Stomach (tissue), 9 donors: Measurements from ENCODE around the gene LEFTY2. TPM values are rescaled to one million over a fixed set of nuclear protein-coding genes. Genes with fewer than 3 reads are reported as not detected.
"Not testable (repeated sequence)": the region's sequence is repeated elsewhere in the genome, so short reads cannot be mapped to it uniquely, and the experiment has no call there.

ENCODE experiments used
- DNase-seq, 2 donors: peaks; one replicate each; pipeline versions ENCODE4 v3.0.0 to v3.0.0-alpha.2; 2013 to 2019
- H3K27ac ChIP-seq, 5 donors: fragments of 200-600 bp in 4 of 5; sonication (generic) in 4 of 5; one replicate each; pipeline ENCODE4 v1.5.1; 2013 to 2019; ENCODE audit warnings: mild to moderate bottlenecking in 1 of 5, moderate library complexity in 1 of 5
- H3K27me3 ChIP-seq, 3 donors: fragments of 200-600 bp; sonication (generic); one replicate each; pipeline ENCODE4 v1.5.1; 2017 to 2019; ENCODE audit warnings: mixed run types in 1 of 3
- H3K36me3 ChIP-seq, 4 donors: fragments of 200-600 bp; sonication (generic); 1 replicate in 3 of 4; 2 replicates in 1 of 4; pipeline ENCODE4 v1.5.1; 2016 to 2019
- H3K4me1 ChIP-seq, 4 donors: fragments of 200-600 bp; sonication (generic); one replicate each; pipeline ENCODE4 v1.5.1; 2016 to 2019
- H3K4me3 ChIP-seq, 4 donors: fragments of 200-600 bp; sonication (generic) in 3 of 4; one replicate each; pipeline ENCODE4 v1.5.1; 2016 to 2019; ENCODE audit warnings: mild to moderate bottlenecking in 1 of 4
- H3K9me3 ChIP-seq, 4 donors: fragments of 200-600 bp; sonication (generic); one replicate each; pipeline ENCODE4 v1.5.1; 2016 to 2019
- EP300 ChIP-seq: sonication (generic); formaldehyde crosslinking; IDR thresholded peaks from one replicate; pipeline ENCODE4 v1.6.1; 2017; ENCODE audit warnings: antibody characterized with exemption
- POLR2A ChIP-seq, 4 donors: fragments of 450-650 bp; IDR thresholded peaks; one replicate each; pipeline ENCODE4 v1.6.1; 2016; ENCODE audit warnings: antibody characterized with exemption in 4 of 4, control low read depth in 2 of 4, mild to moderate bottlenecking in 1 of 4, moderate library complexity in 1 of 4
- POLR2AphosphoS5 ChIP-seq, 3 donors: sonication (generic); formaldehyde crosslinking; IDR thresholded peaks; one replicate each; pipeline ENCODE4 v1.6.1; 2016; ENCODE audit warnings: antibody characterized with exemption in 3 of 3
- WGBS, 5 donors: extraction: QIAGEN DNeasy Blood & Tissue Kit in 3 of 5; methylation state at CpG; one replicate each; pipeline versions ENCODE4 v1.1.5 to v1.1.7; 2013 to 2018; 5-methylcytosine and 5-hydroxymethylcytosine counted together
- intact Hi-C: fragments of 100-400 bp; cut with DNase I; formaldehyde crosslinking; loops from one replicate; pipeline ENCODE4 v1.15.1; 2023; ENCODE audit warnings: low total_unique reads
- polyA plus RNA-seq, 3 donors: library from polyadenylated mRNA; stranded (reverse); fragments of 200-250 nt; gene quantifications; one replicate each; pipeline ENCODE4 v1.2.3, GENCODE V29; 2013
- total RNA-seq, 5 donors: library from RNA; depleted of rRNA; stranded (reverse); fragments of >200 nt; gene quantifications; one replicate each; pipeline versions ENCODE4 v1.1.0 to v1.2.3, GENCODE V29; 2014 to 2016
- TF ChIP-seq, protein P1 (sequence below), 7 experiments: fragments of 450-650 bp in 4 of 7; fragments of 200-600 bp in 3 of 7; sonication (generic) in 3 of 7; IDR thresholded peaks; one replicate each; pipeline ENCODE4 v1.5.1; 2016 to 2019; ENCODE audit warnings: antibody characterized with exemption in 7 of 7, control low read depth in 2 of 7, mild to moderate bottlenecking in 1 of 7
- donor health status: healthy with polysubstance abuse.
- donor health status: Bipolar disorder and iron deficiency.
- donor health status: healthy.

The LEFTY2 gene
- total and polyA plus RNA-seq, 8 donors: 0.13 to 138 (median 0.18) TPM; not detected in 5

- TF ChIP-seq POLR2A (IDR thresholded peaks at IDR 0.05) (no peak), EP300 (no peak), POLR2AphosphoS5 (IDR thresholded peaks at IDR 0.05) (no peak)
- TF ChIP-seq, protein P1, sequence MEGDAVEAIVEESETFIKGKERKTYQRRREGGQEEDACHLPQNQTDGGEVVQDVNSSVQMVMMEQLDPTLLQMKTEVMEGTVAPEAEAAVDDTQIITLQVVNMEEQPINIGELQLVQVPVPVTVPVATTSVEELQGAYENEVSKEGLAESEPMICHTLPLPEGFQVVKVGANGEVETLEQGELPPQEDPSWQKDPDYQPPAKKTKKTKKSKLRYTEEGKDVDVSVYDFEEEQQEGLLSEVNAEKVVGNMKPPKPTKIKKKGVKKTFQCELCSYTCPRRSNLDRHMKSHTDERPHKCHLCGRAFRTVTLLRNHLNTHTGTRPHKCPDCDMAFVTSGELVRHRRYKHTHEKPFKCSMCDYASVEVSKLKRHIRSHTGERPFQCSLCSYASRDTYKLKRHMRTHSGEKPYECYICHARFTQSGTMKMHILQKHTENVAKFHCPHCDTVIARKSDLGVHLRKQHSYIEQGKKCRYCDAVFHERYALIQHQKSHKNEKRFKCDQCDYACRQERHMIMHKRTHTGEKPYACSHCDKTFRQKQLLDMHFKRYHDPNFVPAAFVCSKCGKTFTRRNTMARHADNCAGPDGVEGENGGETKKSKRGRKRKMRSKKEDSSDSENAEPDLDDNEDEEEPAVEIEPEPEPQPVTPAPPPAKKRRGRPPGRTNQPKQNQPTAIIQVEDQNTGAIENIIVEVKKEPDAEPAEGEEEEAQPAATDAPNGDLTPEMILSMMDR (IDR thresholded peaks at IDR 0.05): no peak
- 39 to 62% (median 57%) methylated on average over 5 of the region's 5 CpGs for WGBS, 5 donors
- intact Hi-C loops: no loop called here
- Histone ChIP-seq H3K4me1 (peaks cover 0 to 6% (median 2%) of the 10 kb centered on the region in 4 donors), H3K36me3 (peaks cover 34 to 81% (median 74%) of the 10 kb centered on the region in 4 donors), H3K27me3 (no peaks in the 10 kb centered on the region), H3K4me3 (no peak overlapping the region), H3K27ac (peak overlapping the region in 1 of 5 donors; percentile 12), H3K9me3 (peaks cover 0 to 5% (median 2%) of the 10 kb centered on the region in 4 donors)
- peak in 1 of 2 donors; percentile 54 for DNase-seq
Observed at GRCh38 chr1:225980005-225980836, 39.2 kb upstream of the LEFTY2 start.

- WGBS, 5 donors: 92 to 100% (median 100%) methylated on average over 1 of the region's 1 CpG
- intact Hi-C loops: loop anchor here (5.0 kb wide), 1 partner anchor 502 kb away; no protein-coding TSS in a partner anchor
- Histone ChIP-seq H3K27me3 (no peaks in the 10 kb centered on the region), H3K27ac (no peak overlapping the region), H3K4me1 (peaks cover 0 to 6% (median 2%) of the 10 kb centered on the region in 4 donors), H3K9me3 (peaks cover 0 to 5% (median 2%) of the 10 kb centered on the region in 4 donors), H3K4me3 (no peak overlapping the region), H3K36me3 (peaks cover 26 to 73% (median 66%) of the 10 kb centered on the region in 4 donors)
- DNase-seq: no peak
- TF ChIP-seq, protein P1 (IDR thresholded peaks at IDR 0.05): no peak
- TF ChIP-seq POLR2A (IDR thresholded peaks at IDR 0.05): no peak
- no peak for TF ChIP-seq EP300
- no peak for TF ChIP-seq POLR2AphosphoS5 (IDR thresholded peaks at IDR 0.05)
Observed at GRCh38 chr1:225979421-225979820, 38.4 kb upstream of the LEFTY2 start.

DNA sequence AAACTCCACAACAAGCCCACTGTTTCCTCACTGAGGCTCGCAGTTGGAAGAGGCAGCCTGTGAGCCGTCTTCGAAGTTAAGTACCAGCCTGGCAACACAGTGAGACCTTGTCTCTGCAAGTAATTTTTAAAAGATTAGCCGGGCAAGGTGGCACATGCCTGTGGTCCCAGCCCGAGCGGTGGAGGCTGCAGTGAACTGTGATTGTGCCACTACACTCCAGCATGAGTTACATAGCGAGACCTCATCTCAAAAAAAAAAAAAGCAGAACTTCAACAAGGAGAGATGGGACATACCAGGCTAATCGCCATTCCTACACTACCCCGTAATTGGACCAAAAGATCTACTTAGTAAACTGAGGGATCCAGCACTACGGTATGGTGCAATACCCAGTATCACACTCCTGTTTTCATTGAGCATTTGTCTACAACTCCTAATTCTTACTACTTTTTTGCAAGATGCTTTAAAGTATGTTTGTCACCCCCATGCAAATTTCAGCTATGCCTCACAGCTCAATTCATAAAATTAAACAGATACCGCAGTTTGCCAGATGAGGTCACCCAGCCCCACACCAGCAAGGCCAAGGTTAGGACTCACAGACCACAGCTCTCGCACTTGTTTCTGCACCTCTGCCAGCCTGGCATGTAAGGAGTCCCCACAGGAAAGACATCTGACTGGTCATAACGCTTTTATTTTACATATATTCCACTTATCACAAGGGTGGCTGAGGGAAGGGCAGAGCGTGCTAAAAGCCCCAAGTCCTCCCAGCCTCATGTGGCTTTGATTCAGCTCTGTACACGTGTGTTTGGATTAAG lies 37.1 kb upstream of the LEFTY2 start:
- DNase-seq: no peak
- H3K27ac ChIP-seq: no peak overlapping the region
- TF ChIP-seq POLR2AphosphoS5 (IDR thresholded peaks at IDR 0.05): no peak
- TF ChIP-seq EP300: no peak
- no peak for TF ChIP-seq POLR2A (IDR thresholded peaks at IDR 0.05)
- TF ChIP-seq, protein P1 (IDR thresholded peaks at IDR 0.05): no peak
- H3K4me3 ChIP-seq: no peak overlapping the region
- intact Hi-C loops: loop anchor here (5.0 kb wide), 1 partner anchor 501 kb away; no protein-coding TSS in a partner anchor
- H3K27me3 ChIP-seq: no peaks in the 10 kb centered on the region
- H3K36me3 ChIP-seq: peaks cover 23 to 60% (median 54%) of the 10 kb centered on the region in 4 donors
- 74 to 80% (median 77%) methylated on average over 15 of the region's 15 CpGs for WGBS, 5 donors
- H3K9me3 ChIP-seq: peaks cover 0 to 5% (median 2%) of the 10 kb centered on the region in 4 donors
- H3K4me1 ChIP-seq: peaks cover 0 to 6% (median 2%) of the 10 kb centered on the region in 4 donors

GRCh38 chr1:225975146-225975545 lies 34.1 kb upstream of the LEFTY2 start:
- H3K27me3 ChIP-seq, H3K9me3 ChIP-seq, H3K4me3 ChIP-seq, H3K4me1 ChIP-seq, DNase-seq, H3K27ac ChIP-seq: not testable (repeated sequence)
- H3K36me3 ChIP-seq: peaks cover 8 to 31% (median 24%) of the 10 kb centered on the region in 4 donors
- intact Hi-C loops: loop anchor here (5.0 kb wide), 1 partner anchor 498 kb away; no protein-coding TSS in a partner anchor
- 88 to 95% (median 93%) methylated on average over 12 of the region's 12 CpGs for WGBS, 5 donors
